ENCODE measurements around the gene EHD1.

Gene EHD1

GRCh38 chr11:64823568-64824119 lies 54.8 kb downstream of the EHD1 start:
- DNase-seq: no peak

DNA sequence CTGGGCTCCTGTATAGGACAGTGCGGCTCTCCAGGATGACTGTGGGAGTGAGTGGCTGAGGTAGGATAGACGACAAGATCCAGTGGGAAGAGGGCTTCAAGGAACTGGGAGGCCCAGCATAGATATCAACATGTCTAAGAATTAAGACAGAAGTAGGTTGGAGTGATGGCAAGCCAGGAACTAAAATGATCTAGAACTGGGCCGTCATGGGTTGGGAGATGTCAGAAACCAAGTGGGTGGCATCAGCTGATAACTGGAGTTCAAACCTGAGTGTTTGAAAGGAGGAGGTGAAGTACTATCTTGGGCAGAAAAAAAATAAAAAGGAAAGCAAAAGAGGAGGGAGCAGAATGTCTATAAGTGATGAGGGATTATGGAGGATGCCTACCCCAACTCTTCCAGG lies 60.9 kb downstream of the EHD1 start:
- DNase-seq: no peak

DNA sequence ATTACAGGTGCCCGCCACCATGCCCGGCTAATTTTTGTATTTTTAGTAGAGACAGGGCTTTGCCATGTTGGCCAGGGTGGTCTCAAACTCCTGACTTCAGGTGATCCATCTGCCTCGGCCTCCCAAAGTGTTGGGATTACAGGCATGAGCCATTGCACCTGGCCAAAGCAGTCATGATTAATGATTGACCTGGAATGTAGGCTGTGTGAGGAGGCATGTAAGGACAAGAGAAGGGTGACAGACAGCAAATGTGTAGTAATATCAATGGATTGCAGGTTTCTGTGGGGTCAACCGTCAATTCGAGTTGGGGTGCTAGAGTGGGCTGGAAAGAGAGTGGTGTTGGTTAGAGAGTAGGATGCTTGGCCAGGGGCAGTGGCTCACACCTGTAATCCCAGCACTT lies 63.0 kb downstream of the EHD1 start:
- DNase-seq: peak; percentile 63

DNA sequence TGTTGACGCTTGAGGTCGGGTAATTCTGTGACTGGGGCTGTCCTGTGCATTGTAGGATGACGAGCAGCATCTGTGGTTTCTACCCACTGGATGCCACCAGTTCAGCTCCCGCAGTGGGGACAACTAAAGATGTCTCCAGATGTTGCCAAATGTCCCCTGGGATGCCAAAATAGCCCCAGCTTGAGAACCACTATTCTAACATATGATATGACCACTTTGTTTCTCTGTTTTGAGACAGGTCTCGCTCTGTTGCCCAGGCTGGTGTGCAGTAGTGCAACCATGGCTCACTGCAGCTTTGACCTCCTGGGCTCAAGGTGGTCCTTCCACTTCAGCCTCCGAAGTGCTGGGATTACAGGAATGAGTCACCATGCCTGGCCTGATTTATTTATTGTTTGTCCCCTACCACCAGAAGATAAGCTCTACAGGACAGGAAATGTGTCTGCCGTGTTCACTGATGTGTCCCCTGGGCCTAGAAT lies 63.7 kb downstream of the EHD1 start:
- peak; percentile 70 for DNase-seq

GRCh38 chr11:64813826-64814225 lies 64.6 kb downstream of the EHD1 start:
- DNase-seq: no peak

GRCh38 chr11:64810891-64811272 lies 67.5 kb downstream of the EHD1 start:
- DNase-seq: peak; percentile 94

DNA sequence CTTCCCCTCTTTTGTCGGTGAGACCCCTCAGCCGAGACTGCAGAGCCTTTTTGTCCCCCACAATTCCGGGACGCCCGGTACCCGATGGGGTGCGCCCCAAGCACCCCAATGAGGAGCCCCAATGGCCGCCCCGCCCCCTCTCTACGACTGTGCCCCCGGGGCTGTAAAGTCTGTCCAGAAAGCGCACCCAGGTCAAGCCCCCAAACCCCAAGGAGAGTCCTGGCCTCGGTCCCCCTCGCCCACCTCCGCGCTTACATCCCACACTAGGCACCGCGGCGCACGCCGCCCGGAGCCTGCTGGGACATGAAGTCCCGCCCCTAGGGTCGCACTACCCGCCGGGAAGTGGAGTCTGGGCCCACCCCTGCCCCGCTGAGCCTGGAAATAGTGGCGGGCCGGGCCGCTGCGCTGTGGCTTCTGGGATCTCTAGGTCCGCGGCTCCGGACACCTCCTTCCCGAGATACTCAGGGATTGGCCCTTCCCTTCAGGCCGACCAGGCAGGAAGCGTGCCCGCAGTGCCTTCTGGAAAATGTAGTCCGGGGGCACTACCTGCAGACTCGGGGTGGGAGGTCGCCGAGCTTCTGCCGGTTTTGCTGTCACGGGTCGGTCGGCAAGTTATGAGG lies 68.0 kb downstream of the EHD1 start, which contains the start of gene MEN1:
TSS of gene MEN1 (minus strand) at position 281 of the 620 bp plus-strand sequence. CDS start 442 bp downstream, outside the sequence.
- DNase-seq: peak; percentile 99

GRCh38 chr11:64809781-64810241 lies 68.6 kb downstream of the EHD1 start:
- peak; percentile 73 for DNase-seq

DNA sequence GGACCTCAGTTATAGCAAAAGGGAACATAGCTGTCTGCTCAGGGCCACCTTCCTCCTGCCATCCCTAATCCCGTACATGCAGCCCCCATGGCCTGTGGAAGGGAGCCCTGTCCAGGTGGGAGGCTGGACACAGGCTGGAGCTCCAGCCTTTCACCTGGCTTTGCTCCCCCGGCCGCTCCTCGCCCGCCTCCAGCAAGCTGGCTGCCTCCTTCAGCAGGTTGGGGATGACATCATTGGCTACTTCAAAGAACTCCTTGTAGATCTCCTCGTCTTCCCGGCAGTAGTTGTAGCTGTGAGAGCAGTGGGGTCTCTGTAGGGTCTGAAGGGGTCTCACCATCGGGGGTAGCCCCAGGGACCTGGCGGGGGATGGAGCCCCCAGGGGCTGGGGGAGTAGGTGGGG lies 72.9 kb downstream of the EHD1 start:
- no peak for DNase-seq

GRCh38 chr11:64804346-64805210 lies 73.8 kb downstream of the EHD1 start:
- peak; percentile 40 for DNase-seq

- peak; percentile 77 for DNase-seq
Observed at GRCh38 chr11:64803846-64804345, 74.5 kb downstream of the EHD1 start.

- DNase-seq: peak; percentile 96
Observed at GRCh38 chr11:64803158-64803845, 75.1 kb downstream of the EHD1 start, which contains the start of gene MAP4K2. Gene MAP4K2, minus strand, starts transcription at chr11:64803214. Its CDS starts 65 bp downstream, at chr11:64803149.

DNA sequence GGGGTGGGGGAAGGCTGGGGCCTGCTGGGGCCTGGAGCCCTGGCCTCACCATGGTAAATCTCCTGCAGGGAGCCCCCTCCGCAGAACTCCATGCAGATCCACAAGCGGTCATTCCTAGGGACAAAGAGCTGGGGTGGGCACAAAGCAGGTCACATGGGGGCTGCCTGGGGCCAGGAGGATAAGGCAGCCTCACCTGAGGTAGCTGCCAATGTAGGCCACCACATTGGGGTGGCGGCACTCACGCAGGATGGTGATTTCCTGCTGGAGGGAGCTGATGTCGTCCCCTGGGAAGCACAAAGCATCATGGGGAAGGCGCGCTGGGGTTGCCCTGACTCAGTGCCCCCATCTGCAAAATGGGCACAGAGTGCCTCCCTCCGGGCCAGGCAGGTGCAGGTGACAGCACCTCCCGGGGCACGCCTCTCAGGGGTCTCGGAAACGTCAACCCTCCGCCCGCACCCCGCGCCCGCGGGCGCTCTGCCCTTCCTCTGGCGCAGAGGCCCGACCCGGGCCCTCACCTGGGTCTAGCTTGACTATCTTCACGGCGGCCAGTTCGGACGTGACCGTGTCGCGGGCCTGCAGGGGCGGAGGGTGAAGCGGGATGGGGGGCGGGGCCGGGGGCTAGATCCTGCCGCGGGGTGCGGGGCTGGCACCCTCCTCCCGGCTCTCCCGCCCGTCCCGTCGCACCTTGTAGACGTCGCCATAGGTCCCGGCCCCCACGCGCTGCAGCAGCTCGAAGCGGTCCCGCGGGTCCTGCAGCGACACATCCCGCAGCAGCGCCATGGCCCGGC lies 75.9 kb downstream of the EHD1 start:
- DNase-seq: peak; percentile 52

All from DMS53 (cell line).